HCT116 (cell line): ENCODE measurements around the gene DDX50. TPM values are rescaled to one million over a fixed set of nuclear protein-coding genes. Genes with fewer than 3 reads are reported as not detected.

Experiments used
- ATAC-seq: fragments of 200-7000 bp; cut with Tn5 transposase; 2 replicates; pipeline ENCODE4 v1.9.1; 2020; ENCODE audit warnings: mild to moderate bottlenecking, moderate library complexity
- BruUV-seq: library from RNA; stranded (reverse); fragments of 400-500 nt; replicated peaks from 2 replicates; lab custom pipeline; 2021; lab: Mats Ljungman, UMichigan
- CTCF ChIA-PET: fragments of 300-600 bp; sonication (Branson Sonifier 250); formaldehyde crosslinking; loops from one replicate; lab custom pipeline; 2021; ENCODE audit warnings: antibody characterized with exemption; lab: Charles Lee
- POLR2A ChIA-PET: fragments of 300-600, 350-600 bp; sonication (Branson Sonifier 250); formaldehyde crosslinking; loops from one replicate; lab custom pipeline; 2021; ENCODE audit warnings: antibody characterized with exemption; lab: Charles Lee
- RAD21 ChIA-PET, 2 experiments: fragments of 300-600 bp; sonication (Branson Sonifier 250); formaldehyde crosslinking; loops; one replicate each; lab custom pipeline; 2023; ENCODE audit warnings: low total read pairs in 2 of 2; ENCODE audit not compliant: uncharacterized antibody in 2 of 2, unreplicated experiment in 2 of 2, low non-redundant PET in 1 of 2; lab: Charles Lee
- DNase-seq: peaks from one replicate; pipeline ENCODE4 v3.0.0-alpha.2; 2010; ENCODE audit warnings: low read depth, low spot score
- H2AFZ ChIP-seq: fragments of 200-600 bp; shearing (Covaris generic), sonication (generic); 2 replicates; pipeline ENCODE4 v1.6.1; 2017; ENCODE audit warnings: low read depth, mixed run types, mixed read lengths, antibody characterized with exemption, low read length; ENCODE audit not compliant: poor library complexity, severe bottlenecking
- H3K27ac ChIP-seq: 2 replicates; pipeline ENCODE4 v1.5.1; 2012; ENCODE audit warnings: low read depth, low read length
- H3K27me3 ChIP-seq: fragments of 200-600 bp; sonication (generic); 2 replicates; pipeline ENCODE4 v1.6.1; 2016; ENCODE audit warnings: mixed run types, low read length, mixed read lengths; ENCODE audit not compliant: insufficient read depth
- H3K36me3 ChIP-seq, 2 experiments: fragments of 200-500 bp in 1 of 2; fragments of 200-600 bp in 1 of 2; sonication (Bioruptor generic) in 1 of 2; sonication (generic) in 1 of 2; 2 replicates each; pipeline versions ENCODE4 v1.5.1 to v1.6.1; 2014 to 2016; ENCODE audit warnings: low read length in 2 of 2, inconsistent platforms in 1 of 2, mixed read lengths in 1 of 2, mixed run types in 1 of 2; ENCODE audit not compliant: insufficient read depth in 2 of 2, control insufficient read depth in 1 of 2
- H3K4me1 ChIP-seq, 2 experiments: fragments of 200-600 bp in 1 of 2; sonication (generic) in 1 of 2; 2 replicates each; pipeline versions ENCODE4 v1.5.1 to v1.6.1; 2012 to 2017; ENCODE audit warnings: low read length in 2 of 2, inconsistent platforms in 1 of 2, mild to moderate bottlenecking in 1 of 2, mixed read lengths in 1 of 2, mixed run types in 1 of 2, moderate library complexity in 1 of 2; ENCODE audit not compliant: insufficient read depth in 2 of 2, control insufficient read depth in 1 of 2
- H3K4me2 ChIP-seq: fragments of 200-600 bp; sonication (generic); 2 replicates; pipeline ENCODE4 v1.6.1; 2017; ENCODE audit warnings: mixed run types, low read length, mixed read lengths
- H3K4me3 ChIP-seq, 2 experiments: fragments of 200-600 bp in 1 of 2; sonication (generic) in 1 of 2; replicated peaks in 1 of 2; 2 replicates each; pipeline ENCODE4 v1.5.1; 2011 to 2016; ENCODE audit warnings: low read length in 2 of 2, control low read depth in 1 of 2, low read depth in 1 of 2, mild to moderate bottlenecking in 1 of 2, mixed read lengths in 1 of 2, mixed run types in 1 of 2
- H3K79me2 ChIP-seq: fragments of 200-600 bp; sonication (generic); 2 replicates; pipeline ENCODE4 v1.6.1; 2017; ENCODE audit warnings: mild to moderate bottlenecking, mixed run types, low read length, moderate library complexity, mixed read lengths; ENCODE audit not compliant: insufficient read depth
- H3K9ac ChIP-seq: fragments of 200-600 bp; sonication (generic); 2 replicates; pipeline ENCODE4 v1.6.1; 2016; ENCODE audit warnings: low read length, mixed read lengths
- H3K9me2 ChIP-seq: fragments of 200-600 bp; sonication (generic), shearing (Covaris generic); 2 replicates; pipeline ENCODE4 v1.6.1; 2017; ENCODE audit warnings: mixed run types, mild to moderate bottlenecking, moderate library complexity; ENCODE audit not compliant: insufficient read depth
- H3K9me3 ChIP-seq, 2 experiments: fragments of 200-500 bp in 1 of 2; fragments of 200-600 bp in 1 of 2; sonication (Bioruptor generic) in 1 of 2; sonication (generic) in 1 of 2; 2 replicates each; pipeline ENCODE4 v1.6.1; 2014 to 2017; ENCODE audit warnings: low read length in 2 of 2, mixed read lengths in 2 of 2, inconsistent platforms in 1 of 2, low read depth in 1 of 2, mild to moderate bottlenecking in 1 of 2, mixed run types in 1 of 2, moderate library complexity in 1 of 2; ENCODE audit not compliant: control insufficient read depth in 1 of 2, insufficient read depth in 1 of 2
- H4K20me1 ChIP-seq: fragments of 200-600 bp; sonication (generic), shearing (Covaris generic); 2 replicates; pipeline ENCODE4 v1.6.1; 2017; ENCODE audit warnings: mixed run types, mild to moderate bottlenecking, moderate library complexity; ENCODE audit not compliant: insufficient read depth
- CEBPB ChIP-seq: IDR thresholded peaks from 2 replicates; pipeline ENCODE4 v1.6.1; 2012; ENCODE audit warnings: low read depth
- ELF1 ChIP-seq: IDR thresholded peaks from 2 replicates; pipeline ENCODE4 v1.6.1; 2012; ENCODE audit warnings: low read depth, borderline replicate concordance
- EZH2 ChIP-seq: fragments of 200-600 bp; sonication (generic); IDR thresholded peaks from 2 replicates; pipeline ENCODE4 v1.6.1; 2017; ENCODE audit warnings: antibody characterized with exemption, mixed run types
- EZH2phosphoT487 ChIP-seq: fragments of 200-600 bp; IDR thresholded peaks from 2 replicates; pipeline ENCODE4 v1.6.1; 2018; ENCODE audit warnings: antibody characterized with exemption, borderline replicate concordance
- FOSL1 ChIP-seq: IDR thresholded peaks from 2 replicates; pipeline ENCODE4 v1.6.1; 2012; ENCODE audit warnings: low read depth
- JUND ChIP-seq: IDR thresholded peaks from 2 replicates; pipeline ENCODE4 v1.6.1; 2012
- MAX ChIP-seq: IDR thresholded peaks from 2 replicates; pipeline ENCODE4 v1.6.1; 2012
- RAD21 ChIP-seq: IDR thresholded peaks from 2 replicates; pipeline ENCODE4 v1.6.1; 2012; ENCODE audit warnings: low read depth, mild to moderate bottlenecking
- REST ChIP-seq: IDR thresholded peaks from 2 replicates; pipeline ENCODE4 v1.6.1; 2012; ENCODE audit warnings: low read depth
- SP1 ChIP-seq: IDR thresholded peaks from 2 replicates; pipeline ENCODE4 v1.6.1; 2012; ENCODE audit warnings: low read depth
- YY1 ChIP-seq: IDR thresholded peaks from 2 replicates; pipeline ENCODE4 v1.6.1; 2011; ENCODE audit warnings: low read length, low read depth, moderate library complexity, mild to moderate bottlenecking; ENCODE audit not compliant: insufficient replicate concordance; ENCODE audit errors: extremely low read depth
- intact Hi-C: fragments of 100-400 bp; cut with micrococcal nuclease; formaldehyde crosslinking; loops from 2 replicates; pipeline ENCODE4 v1.10.0; 2022
- total RNA-seq: library from RNA; stranded (reverse); gene quantifications from one replicate; pipeline ENCODE4 v1.2.1, GENCODE V29; 2021; ENCODE audit not compliant: unreplicated experiment

The DDX50 gene
- total RNA-seq, 1 experiment from 2014 or later: 25.6 TPM

GRCh38 chr10:68871731-68872342 is 29.3 kb upstream of the DDX50 start:
- no peaks in the 10 kb centered on the region for H4K20me1 ChIP-seq
- ATAC-seq (no peak), DNase-seq (no peak)
- H3K9ac ChIP-seq: no peak overlapping the region
- no peaks in the 10 kb centered on the region for H3K9me2 ChIP-seq
- H2AFZ ChIP-seq: no peak overlapping the region
- ChIA-PET RAD21 (no interaction called here), CTCF (no interaction called here), POLR2A (no interaction called here)
- H3K4me2 ChIP-seq: no peak overlapping the region
- H3K36me3 ChIP-seq: no peaks in the 10 kb centered on the region
- no peak overlapping the region for H3K27ac ChIP-seq
- BruUV-seq: no TSS peak
- H3K27me3 ChIP-seq: no peaks in the 10 kb centered on the region
- no peak overlapping the region for H3K4me3 ChIP-seq
- intact Hi-C loops: no loop called here
- peaks cover 0 to 6% of the 10 kb centered on the region in 2 experiments; a peak in 1 of 4 replicates for H3K9me3 ChIP-seq
- no peaks in the 10 kb centered on the region for H3K79me2 ChIP-seq
- TF ChIP-seq EZH2 (no peak), SP1 (no peak), REST (no peak), ELF1 (no peak), CEBPB (no peak), EZH2phosphoT487 (no peak), MAX (no peak), RAD21 (no peak), JUND (no peak), FOSL1 (no peak), YY1 (no peak)
- TF ChIP-seq, all 23 proteins: peak for 0
- no peaks in the 10 kb centered on the region for H3K4me1 ChIP-seq
